Measurements from ENCODE around the gene ZNF598.
"Not testable (repeated sequence)": the region's sequence is repeated elsewhere in the genome, so short reads cannot be mapped to it uniquely, and the experiment has no call there.

The ZNF598 gene

GRCh38 chr16:2040041-2040786 is 30.6 kb upstream of the ZNF598 start:
- DNase-seq (ENCODE audit: low read depth): no peak

GRCh38 chr16:2039274-2040031 is 29.8 kb upstream of the ZNF598 start:
- no peak for DNase-seq (ENCODE audit: low read depth)

- DNase-seq (ENCODE audit: low read depth): no peak
These were observed 29.0 kb upstream of the ZNF598 start for GRCh38 chr16:2038382-2039231.

- DNase-seq (ENCODE audit: low read depth): no peak
These were observed 28.2 kb upstream of the ZNF598 start for GRCh38 chr16:2037647-2038381.

GRCh38 chr16:2037115-2037514 is 27.5 kb upstream of the ZNF598 start:
- no peak for DNase-seq (ENCODE audit: low read depth)

GRCh38 chr16:2036200-2036966 is 26.8 kb upstream of the ZNF598 start:
- DNase-seq (ENCODE audit: low read depth): no peak

- no peak for DNase-seq (ENCODE audit: low read depth)
These were observed 26.0 kb upstream of the ZNF598 start for GRCh38 chr16:2035431-2036199.

GRCh38 chr16:2034696-2035430 is 25.2 kb upstream of the ZNF598 start:
- no peak for DNase-seq (ENCODE audit: low read depth)

GRCh38 chr16:2033909-2034695 is 24.5 kb upstream of the ZNF598 start:
- DNase-seq (ENCODE audit: low read depth): not testable (repeated sequence)

GRCh38 chr16:2033057-2033908 is 23.7 kb upstream of the ZNF598 start:
- no peak for DNase-seq (ENCODE audit: low read depth)

GRCh38 chr16:2032285-2033056 is 22.9 kb upstream of the ZNF598 start:
- DNase-seq (ENCODE audit: low read depth): no peak

GRCh38 chr16:2031081-2031577 is 21.5 kb upstream of the ZNF598 start:
- DNase-seq (ENCODE audit: low read depth): no peak

- no peak for DNase-seq (ENCODE audit: low read depth)
These were observed 20.4 kb upstream of the ZNF598 start for GRCh38 chr16:2030036-2030435.

GRCh38 chr16:2029350-2029749 is 19.7 kb upstream of the ZNF598 start:
- DNase-seq (ENCODE audit: low read depth): no peak

GRCh38 chr16:2028620-2029220 is 19.1 kb upstream of the ZNF598 start:
- no peak for DNase-seq (ENCODE audit: low read depth)

- no peak for DNase-seq (ENCODE audit: low read depth)
These were observed 18.5 kb upstream of the ZNF598 start for GRCh38 chr16:2028146-2028545.

All from activated T-cell treated with anti-CD3 and anti-CD28 coated beads for 24 hours (primary cell).